B cell (primary cell): Measurements from ENCODE around the gene IL17REL. TPM values are rescaled to one million over a fixed set of nuclear protein-coding genes. Genes with fewer than 3 reads are reported as not detected.

ENCODE experiments used
- ATAC-seq: fragments of 200-7000 bp; cut with Tn5 transposase; one replicate; pipeline ENCODE4 v1.10.0; 2021; ENCODE audit warnings: low read depth, mild to moderate bottlenecking, moderate number of reproducible peaks, moderate library complexity
- CTCF ChIA-PET: fragments of 350-600 bp; sonication (Branson Sonifier 250); formaldehyde crosslinking; loops from one replicate; lab custom pipeline; 2021; ENCODE audit warnings: antibody characterized with exemption, inconsistent platforms; lab: Charles Lee
- POLR2A ChIA-PET: fragments of 350-600 bp; sonication (Branson Sonifier 250); formaldehyde crosslinking; loops from one replicate; lab custom pipeline; 2021; ENCODE audit warnings: antibody characterized with exemption; lab: Charles Lee
- DNase-seq: peaks from one replicate; pipeline ENCODE4 v3.0.0; 2013
- H2AFZ ChIP-seq: 2 replicates; pipeline ENCODE4 v1.6.1; 2012; ENCODE audit warnings: mild to moderate bottlenecking, low read depth, low read length; ENCODE audit not compliant: insufficient read depth, poor library complexity, severe bottlenecking
- H3K27ac ChIP-seq, 2 donors: 1 replicate in 1 of 2; 2 replicates in 1 of 2; pipeline ENCODE4 v1.5.1; 2012 to 2013; ENCODE audit warnings: low read length in 2 of 2, mild to moderate bottlenecking in 2 of 2, moderate library complexity in 1 of 2
- H3K27me3 ChIP-seq, 4 experiments: fragments of 200-600 bp in 1 of 4; sonication (generic) in 1 of 4; replicated peaks in 1 of 4; 1 replicate in 2 of 4; 2 replicates in 2 of 4; pipeline versions ENCODE4 v1.6.1 to v1.7.0; 2013 to 2016; ENCODE audit warnings: low read length in 3 of 4, mild to moderate bottlenecking in 2 of 4, mixed read lengths in 1 of 4, moderate library complexity in 1 of 4; ENCODE audit not compliant: insufficient read depth in 4 of 4, control insufficient read depth in 3 of 4; ENCODE audit errors: control extremely low read depth in 1 of 4
- H3K36me3 ChIP-seq, 2 experiments: replicated peaks in 1 of 2; 1 replicate in 1 of 2; 2 replicates in 1 of 2; pipeline versions ENCODE4 v1.6.1 to v1.7.1; 2013; ENCODE audit warnings: low read length in 1 of 2; ENCODE audit not compliant: insufficient read depth in 2 of 2, control insufficient read depth in 1 of 2; ENCODE audit errors: control extremely low read depth in 1 of 2, extremely low read depth in 1 of 2
- H3K4me1 ChIP-seq, 2 donors: fragments of 200-600 bp in 1 of 2; sonication (generic) in 1 of 2; 1 replicate in 1 of 2; 2 replicates in 1 of 2; pipeline versions ENCODE4 v1.5.1 to v1.6.1; 2013 to 2017; ENCODE audit warnings: low read length in 2 of 2; ENCODE audit not compliant: control insufficient read depth in 2 of 2, insufficient read depth in 2 of 2
- H3K4me2 ChIP-seq: replicated peaks from 2 replicates; pipeline ENCODE3; 2012; ENCODE audit warnings: mild to moderate bottlenecking, low read depth, low read length; ENCODE audit not compliant: poor library complexity, severe bottlenecking
- H3K4me3 ChIP-seq, 5 experiments: fragments of 200-600 bp in 1 of 5; sonication (generic) in 1 of 5; 1 replicate in 3 of 5; 2 replicates in 2 of 5; pipeline versions ENCODE4 v1.5.1 to v1.7.0; 2011 to 2016; ENCODE audit warnings: low read length in 4 of 5, mild to moderate bottlenecking in 4 of 5, low read depth in 2 of 5, control low read depth in 1 of 5, moderate library complexity in 1 of 5; ENCODE audit not compliant: insufficient read depth in 1 of 5; ENCODE audit errors: control extremely low read depth in 1 of 5, extremely low read depth in 1 of 5
- H3K79me2 ChIP-seq: fragments of 200-600 bp; sonication (generic); one replicate; pipeline ENCODE4 v1.6.0; 2016; ENCODE audit warnings: low read length; ENCODE audit not compliant: control insufficient read depth, insufficient read depth
- H3K9ac ChIP-seq: fragments of 200-600 bp; sonication (generic); 2 replicates; pipeline ENCODE4 v1.6.1; 2017; ENCODE audit warnings: mild to moderate bottlenecking, low read length, moderate library complexity
- H3K9me3 ChIP-seq, 3 donors: one replicate each; pipeline versions ENCODE4 v1.6.1 to v1.7.1; 2013; ENCODE audit warnings: low read length in 2 of 3; ENCODE audit not compliant: control insufficient read depth in 2 of 3, insufficient read depth in 1 of 3; ENCODE audit errors: control extremely low read depth in 1 of 3
- H4K20me1 ChIP-seq: 2 replicates; pipeline ENCODE4 v1.6.0; 2012; ENCODE audit warnings: mild to moderate bottlenecking, low read length; ENCODE audit not compliant: insufficient read depth, control insufficient read depth, poor library complexity, severe bottlenecking
- H3K27ac Mint-ChIP-seq: one replicate; pipeline ENCODE4 v1.8.0; 2021; ENCODE audit warnings: mixed read lengths
- H3K27me3 Mint-ChIP-seq: one replicate; pipeline ENCODE4 v1.8.0; 2021; ENCODE audit warnings: mixed read lengths
- H3K4me1 Mint-ChIP-seq: one replicate; pipeline ENCODE4 v1.8.0; 2021; ENCODE audit warnings: mixed read lengths
- H3K4me3 Mint-ChIP-seq: one replicate; pipeline ENCODE4 v1.8.0; 2021; ENCODE audit warnings: mixed read lengths
- H3K9me3 Mint-ChIP-seq: one replicate; pipeline ENCODE4 v1.8.0; 2022; ENCODE audit warnings: mixed read lengths; ENCODE audit not compliant: insufficient read depth
- EZH2 ChIP-seq: IDR thresholded peaks from 2 replicates; pipeline ENCODE4 v1.6.1; 2012; ENCODE audit warnings: borderline replicate concordance, low read depth, mild to moderate bottlenecking, moderate library complexity, low read length; ENCODE audit not compliant: insufficient read depth, poor library complexity, severe bottlenecking
- WGBS: methylation state at CpG from one replicate; pipeline ENCODE4 v1.1.5; 2013; ENCODE audit warnings: missing lambda C conversion rate; ENCODE audit not compliant: insufficient coverage; 5-methylcytosine and 5-hydroxymethylcytosine counted together
- intact Hi-C: fragments of 100-400 bp; cut with micrococcal nuclease; formaldehyde crosslinking; loops from one replicate; pipeline ENCODE4 v1.10.0; 2022
- polyA plus RNA-seq: library from polyadenylated mRNA; depleted of rRNA; stranded (reverse); fragments of >200 nt; gene quantifications from 2 replicates; pipeline ENCODE4 v1.2.3, GENCODE V29; 2012
- total RNA-seq, 2 donors: library from RNA; stranded (reverse); fragments of 120-200 nt in 1 of 2; gene quantifications; 1 replicate in 1 of 2; 2 replicates in 1 of 2; pipeline versions ENCODE4 v1.2.3 to v1.2.4, GENCODE V29; 2013 to 2022
- TF ChIP-seq, protein P1 (sequence below): fragments of 200-600 bp; IDR thresholded peaks from one replicate; pipeline ENCODE4 v1.8.0; 2022; ENCODE audit warnings: antibody characterized with exemption, mild to moderate bottlenecking

The IL17REL gene
- total and polyA plus RNA-seq, 2 donors (not counting 1 experiment from before 2014, with no cell fraction given) = 0.09 to 0.10 TPM

DNA sequence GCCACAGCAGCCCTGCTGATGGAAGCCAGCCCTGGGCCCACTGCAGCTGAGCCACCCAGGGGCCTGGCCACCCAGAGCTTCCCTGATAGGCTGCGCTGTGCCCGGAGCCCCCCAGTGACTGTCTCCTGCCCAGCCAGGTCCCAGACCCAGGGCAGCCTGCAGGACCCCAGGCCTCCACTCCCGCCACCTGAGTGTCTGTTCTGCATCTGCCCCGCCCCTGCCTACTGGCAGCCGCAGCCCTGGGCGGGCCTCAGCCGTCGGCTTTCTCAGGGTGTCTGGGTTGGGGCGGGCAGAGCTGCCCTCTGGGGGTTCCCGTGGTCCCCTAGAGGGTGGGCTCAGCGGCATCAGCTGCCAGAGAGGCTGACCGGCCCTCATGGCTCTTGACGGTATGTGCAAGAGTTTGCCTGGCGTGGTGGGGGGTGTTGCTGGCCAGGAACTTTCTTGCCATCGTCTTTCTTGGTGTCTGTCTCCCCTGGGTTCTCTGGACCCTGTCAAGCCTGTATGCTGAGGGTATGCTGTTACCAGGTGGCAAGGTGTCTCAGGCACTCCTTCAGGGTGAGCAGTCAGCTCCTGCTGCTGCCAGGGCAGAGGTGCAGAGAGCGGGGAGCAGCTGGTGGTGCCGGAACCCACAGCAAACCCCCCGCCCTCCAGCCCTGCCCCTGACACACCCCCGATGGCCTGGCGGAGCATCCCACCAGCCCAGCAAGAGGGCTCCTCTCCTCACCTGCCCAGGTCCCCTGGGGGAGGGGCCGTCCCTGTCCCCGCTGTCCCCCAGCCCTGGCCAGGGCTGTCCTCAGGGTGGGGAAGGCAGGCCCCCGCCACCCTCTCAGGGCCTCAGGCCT lies 64.2 kb downstream of the IL17REL start:
- H3K9me3 Mint-ChIP-seq = no peaks in the 10 kb centered on the region
- POLR2A ChIA-PET = interaction anchor here (1.1 to 2.3 kb wide), 2 partner anchors 9 to 12 kb away, joined by 5 to 22 read pairs; no protein-coding TSS in a partner anchor
- no peak overlapping the region for H3K27ac ChIP-seq
- peaks cover 9% of the 10 kb centered on the region for H3K4me1 Mint-ChIP-seq
- TF ChIP-seq, protein P1, sequence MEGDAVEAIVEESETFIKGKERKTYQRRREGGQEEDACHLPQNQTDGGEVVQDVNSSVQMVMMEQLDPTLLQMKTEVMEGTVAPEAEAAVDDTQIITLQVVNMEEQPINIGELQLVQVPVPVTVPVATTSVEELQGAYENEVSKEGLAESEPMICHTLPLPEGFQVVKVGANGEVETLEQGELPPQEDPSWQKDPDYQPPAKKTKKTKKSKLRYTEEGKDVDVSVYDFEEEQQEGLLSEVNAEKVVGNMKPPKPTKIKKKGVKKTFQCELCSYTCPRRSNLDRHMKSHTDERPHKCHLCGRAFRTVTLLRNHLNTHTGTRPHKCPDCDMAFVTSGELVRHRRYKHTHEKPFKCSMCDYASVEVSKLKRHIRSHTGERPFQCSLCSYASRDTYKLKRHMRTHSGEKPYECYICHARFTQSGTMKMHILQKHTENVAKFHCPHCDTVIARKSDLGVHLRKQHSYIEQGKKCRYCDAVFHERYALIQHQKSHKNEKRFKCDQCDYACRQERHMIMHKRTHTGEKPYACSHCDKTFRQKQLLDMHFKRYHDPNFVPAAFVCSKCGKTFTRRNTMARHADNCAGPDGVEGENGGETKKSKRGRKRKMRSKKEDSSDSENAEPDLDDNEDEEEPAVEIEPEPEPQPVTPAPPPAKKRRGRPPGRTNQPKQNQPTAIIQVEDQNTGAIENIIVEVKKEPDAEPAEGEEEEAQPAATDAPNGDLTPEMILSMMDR = no peak
- TF ChIP-seq EZH2 = no peak
- no peaks in the 10 kb centered on the region for H4K20me1 ChIP-seq
- no peaks in the 10 kb centered on the region for H3K36me3 ChIP-seq
- H3K27ac Mint-ChIP-seq = no peak overlapping the region
- intact Hi-C loops = no loop called here
- 88% methylated on average over 19 of the region's 23 CpGs for WGBS
- no peak overlapping the region for H3K4me3 ChIP-seq
- CTCF ChIA-PET = no interaction called here
- no peak overlapping the region for H3K4me2 ChIP-seq
- DNase-seq = no peak
- no peak overlapping the region for H3K4me3 Mint-ChIP-seq
- H3K9ac ChIP-seq = no peak overlapping the region
- no peak for ATAC-seq
- no peaks in the 10 kb centered on the region for H3K79me2 ChIP-seq
- no peaks in the 10 kb centered on the region for H3K27me3 ChIP-seq
- no peak overlapping the region for H2AFZ ChIP-seq
- peaks cover 11 to 29% of the 10 kb centered on the region in 2 donors for H3K4me1 ChIP-seq
- H3K9me3 ChIP-seq = peaks cover 0 to 18% (median 3%) of the 10 kb centered on the region in 3 donors
- H3K27me3 Mint-ChIP-seq = no peaks in the 10 kb centered on the region

DNA sequence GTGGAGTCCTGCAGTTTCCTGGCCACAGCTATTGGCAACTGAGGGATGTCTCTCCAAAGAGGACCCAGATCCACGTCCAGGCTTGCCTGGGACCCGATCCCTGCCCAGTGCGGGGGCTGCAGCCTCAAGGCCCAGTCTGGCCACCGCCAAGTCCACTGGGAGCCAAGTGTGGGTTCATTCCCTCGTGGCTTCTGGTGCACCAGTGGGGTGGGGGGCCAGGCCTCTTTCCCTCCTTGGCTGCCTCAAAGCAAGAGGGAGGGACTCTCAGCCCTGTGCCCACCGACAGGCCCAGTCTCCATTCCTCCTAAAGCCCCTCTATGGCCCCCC lies 65.3 kb downstream of the IL17REL start:
- ATAC-seq (no peak), DNase-seq (no peak)
- Histone ChIP-seq H4K20me1 (no peaks in the 10 kb centered on the region), H3K79me2 (no peaks in the 10 kb centered on the region), H3K27ac (no peak overlapping the region), H3K4me1 (peaks cover 11 to 29% of the 10 kb centered on the region in 2 donors), H3K9me3 (peaks cover 0 to 18% (median 3%) of the 10 kb centered on the region in 3 donors), H3K9ac (no peak overlapping the region), H3K4me2 (no peak overlapping the region), H2AFZ (no peak overlapping the region), H3K27me3 (no peaks in the 10 kb centered on the region), H3K4me3 (no peak overlapping the region), H3K36me3 (no peaks in the 10 kb centered on the region)
- H3K27ac Mint-ChIP-seq = no peak overlapping the region
- CTCF ChIA-PET = interaction anchor here (1.2 to 1.6 kb wide), 3 partner anchors 11 to 83 kb away, joined by 4 to 5 read pairs (median 5); no protein-coding TSS in a partner anchor
- H3K9me3 Mint-ChIP-seq = no peaks in the 10 kb centered on the region
- POLR2A ChIA-PET = interaction anchor here (1.2 to 2.3 kb wide), 2 partner anchors 11 to 16 kb away, joined by 5 to 22 read pairs; no protein-coding TSS in a partner anchor
- no peak overlapping the region for H3K4me3 Mint-ChIP-seq
- 91% methylated on average over 6 of the region's 6 CpGs for WGBS
- H3K4me1 Mint-ChIP-seq = peaks cover 9% of the 10 kb centered on the region
- H3K27me3 Mint-ChIP-seq = no peaks in the 10 kb centered on the region
- TF ChIP-seq EZH2 = no peak
- TF ChIP-seq, protein P1 = no peak
- intact Hi-C loops = no loop called here
